Measurements from ENCODE around the gene RSPH10B. TPM values are rescaled to one million over a fixed set of nuclear protein-coding genes. Genes with fewer than 3 reads are reported as not detected.
A peak's percentile ranks its signal among the peaks of the same experiment; 100 is the strongest.
"Not testable (repeated sequence)": the region's sequence is repeated elsewhere in the genome, so short reads cannot be mapped to it uniquely, and the experiment has no call there.

RSPH10B gene
- total RNA-seq, 1 experiment from 2014 or later, result 0.11 TPM

GRCh38 chr7:5926263-5926870 is 44.1 kb downstream of the RSPH10B start:
- not testable (repeated sequence) for DNase-seq (ENCODE audit: low read depth)

- DNase-seq (ENCODE audit: low read depth), result not testable (repeated sequence)
These were observed 45.9 kb downstream of the RSPH10B start for GRCh38 chr7:5924630-5925029.

GRCh38 chr7:5924180-5924579 is 46.3 kb downstream of the RSPH10B start:
- DNase-seq (ENCODE audit: low read depth), result not testable (repeated sequence)

GRCh38 chr7:5916529-5916928 is 54.0 kb downstream of the RSPH10B start:
- DNase-seq (ENCODE audit: low read depth), result not testable (repeated sequence)

- DNase-seq (ENCODE audit: low read depth), result not testable (repeated sequence)
These were observed 61.7 kb downstream of the RSPH10B start for GRCh38 chr7:5908835-5909234.

- not testable (repeated sequence) for DNase-seq (ENCODE audit: low read depth)
These were observed 65.8 kb downstream of the RSPH10B start for GRCh38 chr7:5904726-5905125.

- not testable (repeated sequence) for DNase-seq (ENCODE audit: low read depth)
These were observed 67.5 kb downstream of the RSPH10B start for GRCh38 chr7:5903002-5903401.

- peak; percentile 59 for DNase-seq (ENCODE audit: low read depth)
These were observed 71.8 kb downstream of the RSPH10B start, which contains the start of gene CCZ1 for GRCh38 chr7:5898480-5899224. CCZ1 (plus strand) TSS chr7:5898733; CDS start chr7:5898800, 67 bp downstream.

GRCh38 chr7:5897369-5897919 is 73.0 kb downstream of the RSPH10B start:
- DNase-seq (ENCODE audit: low read depth), result not testable (repeated sequence)

- no peak for DNase-seq (ENCODE audit: low read depth)
These were observed 78.0 kb downstream of the RSPH10B start for GRCh38 chr7:5892498-5892897.

GRCh38 chr7:5890244-5890643 is 80.2 kb downstream of the RSPH10B start:
- DNase-seq (ENCODE audit: low read depth), result not testable (repeated sequence)

GRCh38 chr7:5888021-5888420 is 82.5 kb downstream of the RSPH10B start:
- not testable (repeated sequence) for DNase-seq (ENCODE audit: low read depth)

- DNase-seq (ENCODE audit: low read depth), result not testable (repeated sequence)
These were observed 86.1 kb downstream of the RSPH10B start for GRCh38 chr7:5884431-5884830.

GRCh38 chr7:5880106-5880505 is 90.4 kb downstream of the RSPH10B start:
- DNase-seq (ENCODE audit: low read depth), result not testable (repeated sequence)

- DNase-seq (ENCODE audit: low read depth), result peak; percentile 33
These were observed 90.9 kb downstream of the RSPH10B start for GRCh38 chr7:5879591-5879990.

Other genes starting within 250 kb of the RSPH10B start
- gene RNF216, start 189.0 kb downstream of the RSPH10B start, total RNA-seq (2014; rRNA removed), result 48.0 and 51.3 TPM in 2 replicates
- not detected in 2 replicates for gene OCM, start 89.9 kb downstream of the RSPH10B start, total RNA-seq (2014; rRNA removed)
- gene CCZ1, start 72.0 kb downstream of the RSPH10B start, total RNA-seq (2014; rRNA removed), result 102 and 121 TPM in 2 replicates
- 24.8 and 28.1 TPM in 2 replicates for gene PMS2, start 38.4 kb upstream of the RSPH10B start, total RNA-seq (2014; rRNA removed)
- 96.2 and 101 TPM in 2 replicates for gene AIMP2, start 38.6 kb upstream of the RSPH10B start, total RNA-seq (2014; rRNA removed)
- 0.23 and 0.38 TPM in 2 replicates for gene ANKRD61, start 60.7 kb upstream of the RSPH10B start, total RNA-seq (2014; rRNA removed)
- gene EIF2AK1, start 88.5 kb upstream of the RSPH10B start, total RNA-seq (2014; rRNA removed), result 133 and 138 TPM in 2 replicates
- 6.5 and 6.6 TPM in 2 replicates for gene USP42, start 134.3 kb upstream of the RSPH10B start, total RNA-seq (2014; rRNA removed)

Data from LHCN-M2 (cell line).